C4-2B (cell line): ENCODE results near the gene JAKMIP1.

Source experiments
- H3K27ac ChIP-seq: fragments of 450-650 bp; 2 replicates; pipeline ENCODE4 v1.5.1; 2017
- CTCF ChIP-seq: fragments of 450-650 bp; conservative IDR thresholded peaks from 2 replicates; pipeline ENCODE4 v1.5.1; 2017; ENCODE audit warnings: mild to moderate bottlenecking
- ZFX ChIP-seq: fragments of 450-650 bp; IDR thresholded peaks from 2 replicates; pipeline ENCODE4 v1.6.1; 2017

The JAKMIP1 gene

GRCh38 chr4:6155996-6156750, 44.2 kb downstream of the JAKMIP1 start:
- no peak overlapping the region for H3K27ac ChIP-seq
- TF ChIP-seq CTCF: no peak
- TF ChIP-seq ZFX: no peak

GRCh38 chr4:6154875-6155274, 45.5 kb downstream of the JAKMIP1 start:
- H3K27ac ChIP-seq: no peak overlapping the region
- TF ChIP-seq ZFX (no peak), CTCF (no peak)

GRCh38 chr4:6153874-6154273, 46.5 kb downstream of the JAKMIP1 start:
- no peak for TF ChIP-seq CTCF
- no peak for TF ChIP-seq ZFX
- no peak overlapping the region for H3K27ac ChIP-seq

- TF ChIP-seq ZFX (no peak), CTCF (no peak)
Measured at GRCh38 chr4:6152869-6153705, 47.3 kb downstream of the JAKMIP1 start.

GRCh38 chr4:6150046-6150735, 50.2 kb downstream of the JAKMIP1 start:
- H3K27ac ChIP-seq: no peak overlapping the region
- TF ChIP-seq CTCF (no peak), ZFX (no peak)

More at GRCh38 chr4:6152869-6153705, 47.3 kb downstream of the JAKMIP1 start:
- no peak overlapping the region for H3K27ac ChIP-seq

- H3K27ac ChIP-seq: no peak overlapping the region
- TF ChIP-seq ZFX (no peak), CTCF (no peak)
Measured at GRCh38 chr4:6148506-6149205, 51.7 kb downstream of the JAKMIP1 start.
